NB4 (cell line): Measurements from ENCODE around the gene EIF4EBP2.

Experiments used
- MAX ChIP-seq: IDR thresholded peaks from 2 replicates; pipeline ENCODE4 v1.6.1; 2011; ENCODE audit warnings: low read depth, low read length
- POLR2A ChIP-seq: IDR thresholded peaks from 2 replicates; pipeline ENCODE4 v1.6.1; 2011; ENCODE audit warnings: mild to moderate bottlenecking; ENCODE audit not compliant: insufficient read length; ENCODE audit errors: extremely low read depth
- TF ChIP-seq, protein P1 (sequence below): IDR thresholded peaks from one replicate; pipeline ENCODE4 v1.5.1; 2012; ENCODE audit warnings: low read depth, low read length

DNA sequence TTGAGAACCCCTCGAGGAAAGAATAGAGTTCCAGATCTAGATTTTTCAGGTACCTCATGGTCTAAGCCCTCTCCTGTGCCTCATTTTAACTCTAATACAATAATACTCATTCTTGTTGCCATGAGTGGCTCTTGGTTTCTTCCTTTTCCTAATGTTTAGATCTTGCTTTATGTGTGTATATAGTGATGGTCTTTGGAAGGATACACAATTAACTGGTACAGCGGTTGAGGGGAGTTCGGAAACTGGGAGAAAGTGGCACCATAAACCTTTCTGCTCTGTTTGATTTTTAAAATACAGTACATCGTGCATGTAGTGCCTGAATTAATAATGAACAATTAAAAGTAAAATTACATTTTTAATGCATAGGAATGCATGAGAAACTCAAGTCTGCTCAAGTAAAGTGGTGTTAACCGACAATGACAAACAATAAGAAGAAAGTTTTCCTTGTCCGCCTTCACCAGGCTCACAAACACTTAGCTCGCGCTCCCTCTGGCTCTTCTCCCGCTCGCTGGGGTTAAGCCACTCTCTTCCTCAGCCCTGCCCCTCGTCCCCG is 386 bp upstream of the EIF4EBP2 start:
- TF ChIP-seq, protein P1, sequence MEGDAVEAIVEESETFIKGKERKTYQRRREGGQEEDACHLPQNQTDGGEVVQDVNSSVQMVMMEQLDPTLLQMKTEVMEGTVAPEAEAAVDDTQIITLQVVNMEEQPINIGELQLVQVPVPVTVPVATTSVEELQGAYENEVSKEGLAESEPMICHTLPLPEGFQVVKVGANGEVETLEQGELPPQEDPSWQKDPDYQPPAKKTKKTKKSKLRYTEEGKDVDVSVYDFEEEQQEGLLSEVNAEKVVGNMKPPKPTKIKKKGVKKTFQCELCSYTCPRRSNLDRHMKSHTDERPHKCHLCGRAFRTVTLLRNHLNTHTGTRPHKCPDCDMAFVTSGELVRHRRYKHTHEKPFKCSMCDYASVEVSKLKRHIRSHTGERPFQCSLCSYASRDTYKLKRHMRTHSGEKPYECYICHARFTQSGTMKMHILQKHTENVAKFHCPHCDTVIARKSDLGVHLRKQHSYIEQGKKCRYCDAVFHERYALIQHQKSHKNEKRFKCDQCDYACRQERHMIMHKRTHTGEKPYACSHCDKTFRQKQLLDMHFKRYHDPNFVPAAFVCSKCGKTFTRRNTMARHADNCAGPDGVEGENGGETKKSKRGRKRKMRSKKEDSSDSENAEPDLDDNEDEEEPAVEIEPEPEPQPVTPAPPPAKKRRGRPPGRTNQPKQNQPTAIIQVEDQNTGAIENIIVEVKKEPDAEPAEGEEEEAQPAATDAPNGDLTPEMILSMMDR = no peak
- no peak for TF ChIP-seq POLR2A
- TF ChIP-seq MAX = no peak
